HFFc6 (cell line): ENCODE measurements around the gene LYST. TPM values are rescaled to one million over a fixed set of nuclear protein-coding genes. Genes with fewer than 3 reads are reported as not detected.

Source experiments
- DNase-seq: peaks from one replicate; pipeline ENCODE4 v3.0.0-alpha.2; 2018
- H3K27ac Mint-ChIP-seq: 2 replicates; pipeline ENCODE4 v1.8.0; 2020; ENCODE audit warnings: mild to moderate bottlenecking, mixed read lengths
- H3K27me3 Mint-ChIP-seq: 2 replicates; pipeline ENCODE4 v1.8.0; 2021; ENCODE audit warnings: mild to moderate bottlenecking, moderate library complexity, mixed read lengths; ENCODE audit not compliant: insufficient read depth
- H3K36me3 Mint-ChIP-seq: 2 replicates; pipeline ENCODE4 v1.8.0; 2021; ENCODE audit warnings: low read depth, mixed read lengths
- H3K4me1 Mint-ChIP-seq: 2 replicates; pipeline ENCODE4 v1.8.0; 2020; ENCODE audit warnings: low read depth, mixed read lengths
- H3K4me3 Mint-ChIP-seq: 2 replicates; pipeline ENCODE4 v1.8.0; 2020; ENCODE audit warnings: mild to moderate bottlenecking, moderate library complexity, mixed read lengths
- H3K9me3 Mint-ChIP-seq: 2 replicates; pipeline ENCODE4 v1.8.0; 2020; ENCODE audit warnings: mild to moderate bottlenecking, mixed read lengths
- CTCF ChIP-seq: fragments of 200-600 bp; sonication (generic); IDR thresholded peaks from 2 replicates; pipeline ENCODE4 v1.5.0; 2021; ENCODE audit warnings: antibody characterized with exemption, mild to moderate bottlenecking
- total RNA-seq, 6 experiments: library from RNA; stranded (reverse); fragmentation: NEBNext Ultra II Directional; extraction: Animal tissue kit (Norgen Biotek cat#: 25700); gene quantifications; 2 replicates in 1 of 6; 3 replicates in 5 of 6; pipeline ENCODE4 v1.2.3, GENCODE V29; 2021

The LYST gene
- total RNA-seq, 6 experiments from 2014 or later = 13.2 to 18.9 (median 15.4) TPM

- Mint-ChIP-seq H3K27me3 (peaks cover 3% of the 10 kb centered on the region), H3K27ac (no peak overlapping the region), H3K36me3 (no peaks in the 10 kb centered on the region), H3K4me1 (no peaks in the 10 kb centered on the region), H3K4me3 (no peak overlapping the region), H3K9me3 (no peaks in the 10 kb centered on the region)
- no peak for DNase-seq
- TF ChIP-seq CTCF = no peak
Observed at GRCh38 chr1:235659186-235659771, 207.4 kb downstream of the LYST start.

DNA sequence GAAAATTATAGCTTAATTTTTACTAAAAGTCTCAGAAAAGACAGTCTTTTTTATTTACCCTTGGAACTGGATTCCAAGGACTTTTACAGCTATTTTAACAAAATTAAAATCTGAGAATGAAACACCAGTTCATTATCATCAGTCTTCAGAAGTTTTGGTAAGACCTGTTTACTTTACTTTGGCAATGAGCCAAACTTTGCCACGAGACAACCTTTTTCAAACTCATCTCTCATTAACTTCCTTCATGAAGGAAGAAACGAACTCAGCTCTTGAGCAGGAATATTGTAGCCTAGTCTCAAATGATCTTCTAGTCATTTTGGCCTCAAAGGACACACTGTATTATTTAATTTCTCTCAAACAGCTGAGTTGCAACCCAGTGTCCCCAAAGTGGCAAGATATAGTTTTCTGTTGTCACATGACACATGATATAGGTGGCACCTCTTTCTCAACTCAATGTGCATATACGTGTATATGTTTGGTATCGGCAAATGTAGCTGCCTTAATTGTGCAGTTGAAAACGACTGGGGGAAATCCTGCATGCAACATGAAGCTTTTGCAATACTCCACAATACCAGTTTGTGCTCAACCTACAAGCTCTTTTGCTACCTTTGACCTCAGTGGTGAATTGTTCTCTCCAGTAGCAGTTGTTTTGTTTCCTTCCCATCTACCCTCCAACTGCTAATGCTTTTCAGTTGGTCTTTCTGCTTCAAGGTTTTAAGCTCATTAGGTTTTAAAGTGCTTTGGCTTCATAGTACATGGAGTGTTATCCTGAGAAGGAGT lies 208.8 kb downstream of the LYST start:
- H3K4me3 Mint-ChIP-seq = no peak overlapping the region
- DNase-seq = no peak
- no peak overlapping the region for H3K27ac Mint-ChIP-seq
- peaks cover 3% of the 10 kb centered on the region for H3K27me3 Mint-ChIP-seq
- no peak for TF ChIP-seq CTCF
- no peaks in the 10 kb centered on the region for H3K36me3 Mint-ChIP-seq
- H3K4me1 Mint-ChIP-seq = no peaks in the 10 kb centered on the region
- H3K9me3 Mint-ChIP-seq = no peaks in the 10 kb centered on the region

- no peaks in the 10 kb centered on the region for H3K36me3 Mint-ChIP-seq
- no peak overlapping the region for H3K27ac Mint-ChIP-seq
- H3K4me1 Mint-ChIP-seq = no peaks in the 10 kb centered on the region
- no peak for DNase-seq
- TF ChIP-seq CTCF = no peak
- H3K9me3 Mint-ChIP-seq = no peaks in the 10 kb centered on the region
- no peak overlapping the region for H3K4me3 Mint-ChIP-seq
- peaks cover 3% of the 10 kb centered on the region for H3K27me3 Mint-ChIP-seq
Observed at GRCh38 chr1:235657269-235657668, 209.4 kb downstream of the LYST start.

DNA sequence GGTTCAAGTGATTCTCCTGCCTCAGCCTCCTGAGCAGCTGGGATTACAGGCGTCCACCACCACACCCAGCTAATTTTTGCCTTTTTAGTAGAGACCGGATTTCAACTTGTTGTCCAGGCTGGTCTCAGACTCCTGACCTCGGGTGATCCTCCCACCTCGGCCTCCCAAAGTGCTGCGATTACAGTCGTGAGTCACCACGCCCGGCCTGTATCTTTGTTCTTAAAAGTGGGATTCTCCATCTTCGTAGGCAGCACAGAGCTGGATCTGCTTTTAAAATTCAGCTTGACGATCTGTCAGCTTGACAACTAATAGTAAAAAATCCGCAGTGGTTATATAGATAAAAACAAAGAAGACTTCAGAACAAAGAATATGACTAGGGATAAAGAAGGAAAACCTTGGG lies 214.3 kb downstream of the LYST start:
- no peak overlapping the region for H3K4me3 Mint-ChIP-seq
- peaks cover 18% of the 10 kb centered on the region for H3K27me3 Mint-ChIP-seq
- H3K36me3 Mint-ChIP-seq = peaks cover 4% of the 10 kb centered on the region
- H3K4me1 Mint-ChIP-seq = peaks cover 15% of the 10 kb centered on the region
- no peaks in the 10 kb centered on the region for H3K9me3 Mint-ChIP-seq
- no peak for DNase-seq
- H3K27ac Mint-ChIP-seq = no peak overlapping the region
- TF ChIP-seq CTCF = no peak

DNA sequence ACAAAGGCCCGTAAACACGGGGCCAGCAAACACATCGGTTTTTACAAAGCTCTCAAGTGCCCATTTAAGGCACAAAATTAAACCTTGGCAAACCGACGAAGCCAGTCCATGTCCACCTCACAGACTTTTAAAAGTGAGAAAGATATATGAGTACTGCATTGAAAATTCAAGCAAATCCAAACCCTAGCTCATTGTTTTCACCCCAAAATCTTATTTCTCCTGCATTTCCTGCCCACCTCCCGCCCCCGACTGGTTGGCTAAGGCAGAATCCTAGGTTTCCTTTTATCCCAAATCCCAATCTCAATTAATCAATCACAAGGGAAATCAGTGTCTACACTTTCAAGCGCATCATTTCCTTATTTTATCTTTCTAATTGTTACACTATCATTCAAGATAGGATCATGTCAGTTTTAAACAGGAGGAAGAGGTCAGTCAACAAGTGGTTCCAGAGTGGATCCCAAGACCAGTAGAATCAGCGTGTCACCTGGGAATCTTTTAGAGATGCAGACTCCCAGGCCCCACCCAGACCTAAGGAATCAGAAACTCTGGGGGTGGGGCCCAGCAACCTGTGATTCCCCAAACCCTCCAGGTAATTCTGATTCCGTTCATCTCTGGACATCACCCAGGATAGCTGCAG lies 215.4 kb downstream of the LYST start:
- Mint-ChIP-seq H3K27ac (no peak overlapping the region), H3K27me3 (peaks cover 18% of the 10 kb centered on the region), H3K36me3 (peaks cover 4% of the 10 kb centered on the region), H3K4me3 (peak overlapping the region; percentile 50), H3K4me1 (peaks cover 15% of the 10 kb centered on the region), H3K9me3 (no peaks in the 10 kb centered on the region)
- no peak for TF ChIP-seq CTCF
- no peak for DNase-seq
